ENCODE measurements around the gene RPS21. TPM values are rescaled to one million over a fixed set of nuclear protein-coding genes. Genes with fewer than 3 reads are reported as not detected.

Gene RPS21
- total and polyA plus RNA-seq, 2 of the 4 experiments (the other 2 are of a cell fraction) = 2,710 to 4,298 TPM

- TF ChIP-seq BHLHE40 (IDR thresholded peaks at IDR 0.05; ENCODE audit: low read depth, low read length) (no peak), FOS (IDR thresholded peaks at IDR 0.05; ENCODE audit: low read depth, low read length) (no peak)
These were observed 4.5 kb downstream of the RPS21 start (continued) for GRCh38 chr20:62391165-62392076.

- in situ Hi-C loops (cut with MboI; ENCODE audit: low sequenced_read_pairs) = loop anchor here (25.0 kb wide), 1 partner anchor 380 kb away; no protein-coding TSS in a partner anchor
- no peak overlapping the region for H2BK120ac ChIP-seq (ENCODE audit: low read depth, low read length)
- 100% methylated on average over 4 of the region's 10 CpGs; no CpG with 5 or more reads in 1 of the 2 experiments for WGBS, 2 experiments (ENCODE audit: extremely low coverage in 2 of 2, insufficient read length in 1 of 2)
These were observed 5.1 kb downstream of the RPS21 start for GRCh38 chr20:62392077-62392418.

More at GRCh38 chr20:62392077-62392418, 5.1 kb downstream of the RPS21 start:
- TF ChIP-seq CEBPB (IDR thresholded peaks at IDR 0.05; ENCODE audit: low read depth, low read length) = no peak
- TF ChIP-seq RAD21 (IDR thresholded peaks at IDR 0.05; ENCODE audit: low read length) = no peak
- no peak for TF ChIP-seq CHD1 (IDR thresholded peaks at IDR 0.05; ENCODE audit: low read depth, low read length)
- no peak for TF ChIP-seq MAZ (IDR thresholded peaks at IDR 0.05; ENCODE audit: borderline replicate concordance, low read depth, low read length)
- no peak for TF ChIP-seq RFX5 (IDR thresholded peaks at IDR 0.05; ENCODE audit: low read depth, low read length)
- TF ChIP-seq BHLHE40 (IDR thresholded peaks at IDR 0.05; ENCODE audit: low read depth, low read length) = no peak
- no peak for TF ChIP-seq MXI1 (IDR thresholded peaks at IDR 0.05; ENCODE audit: borderline replicate concordance, low read depth, low read length)
- no peak for TF ChIP-seq MAFK (IDR thresholded peaks at IDR 0.05; ENCODE audit: low read depth, low read length)
- no peak for TF ChIP-seq NFE2L2 (IDR thresholded peaks at IDR 0.05; ENCODE audit: low read depth, low read length)
- peaks cover 5% of the 10 kb centered on the region for H3K4me1 ChIP-seq (ENCODE audit: control insufficient read depth, insufficient read depth, low read length)
- H3K14ac ChIP-seq (replicated peaks; ENCODE audit: low read depth, low read length) = no peak overlapping the region
- no TSS peak for BruUV-seq (replicated peaks)
- no peak overlapping the region for H2AK9ac ChIP-seq (replicated peaks; ENCODE audit: low read depth, low read length, poor library complexity)
- H3K79me1 ChIP-seq (ENCODE audit: low read depth in 1 of 2, low read length in 2 of 2) = peaks cover 26 to 38% of the 10 kb centered on the region in 2 experiments
- H3K9me1 ChIP-seq (ENCODE audit: insufficient read depth, low read length) = 0 out of 2 replicates have a peak, but pooled peaks cover 5% of the 10 kb centered on the region
- intact Hi-C loops (cut with micrococcal nuclease) (no loop called here), dilution Hi-C loops (cut with HindIII; ENCODE audit: low sequenced_read_pairs, unreplicated experiment) (loop anchor here (25.0 kb wide), 1 partner anchor 105 kb away; no protein-coding TSS in a partner anchor)
- ChIA-PET CTCF (no interaction called here), POLR2A (ENCODE audit: unreplicated experiment) (no interaction called here)
- peaks cover 44% of the 10 kb centered on the region for H4K20me1 ChIP-seq (ENCODE audit: insufficient read depth, low read length)
- H3K56ac ChIP-seq (ENCODE audit: extremely low read depth, insufficient read depth, low read length) = no peak overlapping the region
- H2AFZ ChIP-seq (replicated peaks; ENCODE audit: low read length, poor library complexity) = no peak overlapping the region
- no peak overlapping the region for H4K5ac ChIP-seq (ENCODE audit: low read depth, low read length)
- DNase-seq (no peak), ATAC-seq (ENCODE audit: low read depth) (no peak)
- H2BK5ac ChIP-seq (ENCODE audit: low read depth, low read length, poor library complexity, severe bottlenecking) = no peak overlapping the region
- H2AK5ac ChIP-seq (ENCODE audit: low read depth, low read length) = no peak overlapping the region
- no peak overlapping the region for H2BK20ac ChIP-seq (ENCODE audit: low read depth, low read length)
- H3K9ac ChIP-seq (ENCODE audit: low read depth, low read length) = no peak overlapping the region
- H2BK15ac ChIP-seq (ENCODE audit: low read depth, low read length) = no peak overlapping the region
- no peak overlapping the region for H3K27ac ChIP-seq (ENCODE audit: insufficient read depth, low read length)
- H3K18ac ChIP-seq (ENCODE audit: low read depth, low read length) = no peak overlapping the region
- no peaks in the 10 kb centered on the region for H3K27me3 ChIP-seq (ENCODE audit: control insufficient read depth, insufficient read depth, low read length)
- peaks cover 48% of the 10 kb centered on the region for H3K36me3 ChIP-seq (ENCODE audit: control insufficient read depth, insufficient read depth, low read length)
- H3K4me3 ChIP-seq (ENCODE audit: insufficient read depth, low read depth, low read length) = no peak overlapping the region
- no peak overlapping the region for H3K4me2 ChIP-seq (ENCODE audit: low read depth, low read length)
- no peak overlapping the region for H3K4ac ChIP-seq (ENCODE audit: low read depth, low read length)
- H3K23ac ChIP-seq (ENCODE audit: low read depth, low read length) = no peak overlapping the region
- H4K8ac ChIP-seq (ENCODE audit: low read depth in 2 of 2, low read length in 2 of 2) = no peak overlapping the region
- H3K9me3 ChIP-seq (ENCODE audit: control insufficient read depth, insufficient read depth, low read length) = no peaks in the 10 kb centered on the region
- no peak overlapping the region for H4K91ac ChIP-seq (ENCODE audit: insufficient read depth, low read depth, low read length)

All from IMR-90 (cell line).